Naive thymus-derived CD4-positive, alpha-beta T cell (primary cell): ENCODE results near the gene CHAC1. TPM values are rescaled to one million over a fixed set of nuclear protein-coding genes. Genes with fewer than 3 reads are reported as not detected.
A peak's percentile ranks its signal among the peaks of the same experiment; 100 is the strongest.

ENCODE experiments used
- ATAC-seq: fragments of 150-1000 bp; cut with Tn5 transposase; 2 replicates; pipeline ENCODE4 v1.10.0; 2021; ENCODE audit warnings: mild to moderate bottlenecking, moderate library complexity
- CTCF ChIA-PET: fragments of 350-600 bp; sonication (Branson Sonifier 250); formaldehyde crosslinking; loops from one replicate; lab custom pipeline; 2021; ENCODE audit warnings: antibody characterized with exemption; lab: Charles Lee
- POLR2A ChIA-PET: fragments of 350-600 bp; sonication (Branson Sonifier 250); formaldehyde crosslinking; loops from one replicate; lab custom pipeline; 2021; ENCODE audit warnings: antibody characterized with exemption, inconsistent platforms; lab: Charles Lee
- DNase-seq, 9 donors: peaks; one replicate each; pipeline versions ENCODE4 v3.0.0 to v3.0.0-alpha.2; 2020 to 2022; ENCODE audit warnings: mixed read lengths in 1 of 9
- H3K27ac ChIP-seq: one replicate; pipeline ENCODE4 v1.7.0; 2013; ENCODE audit warnings: mild to moderate bottlenecking, low read depth, low read length, moderate library complexity
- H3K27me3 ChIP-seq, 2 donors: one replicate each; pipeline ENCODE4 v1.7.0; 2013; ENCODE audit warnings: low read length in 2 of 2, mild to moderate bottlenecking in 2 of 2, moderate library complexity in 2 of 2; ENCODE audit not compliant: control insufficient read depth in 2 of 2, insufficient read depth in 2 of 2
- H3K36me3 ChIP-seq, 3 experiments: 1 replicate in 2 of 3; 2 replicates in 1 of 3; pipeline ENCODE4 v1.7.0; 2013; ENCODE audit warnings: low read length in 3 of 3, mild to moderate bottlenecking in 3 of 3, moderate library complexity in 1 of 3; ENCODE audit not compliant: insufficient read depth in 3 of 3, control insufficient read depth in 2 of 3
- H3K4me1 ChIP-seq, 2 donors: one replicate each; pipeline ENCODE4 v1.7.0; 2013; ENCODE audit warnings: low read length in 2 of 2, mild to moderate bottlenecking in 2 of 2, moderate library complexity in 1 of 2; ENCODE audit not compliant: control insufficient read depth in 2 of 2, insufficient read depth in 2 of 2
- H3K4me3 ChIP-seq: 2 replicates; pipeline ENCODE4 v1.7.0; 2013; ENCODE audit warnings: mild to moderate bottlenecking, low read length
- H3K9me3 ChIP-seq, 3 experiments: 1 replicate in 2 of 3; 2 replicates in 1 of 3; pipeline ENCODE4 v1.7.0; 2013; ENCODE audit warnings: low read length in 3 of 3; ENCODE audit not compliant: control insufficient read depth in 2 of 3
- H3K27ac Mint-ChIP-seq, 9 donors: one replicate each; pipeline ENCODE4 v1.8.0; 2020 to 2022; ENCODE audit warnings: mixed read lengths in 9 of 9, mild to moderate bottlenecking in 8 of 9, moderate library complexity in 5 of 9, inconsistent platforms in 2 of 9
- H3K27me3 Mint-ChIP-seq, 5 donors: one replicate each; pipeline ENCODE4 v1.8.0; 2021 to 2022; ENCODE audit warnings: mixed read lengths in 5 of 5, mild to moderate bottlenecking in 1 of 5
- H3K36me3 Mint-ChIP-seq, 5 donors: one replicate each; pipeline ENCODE4 v1.8.0; 2020 to 2022; ENCODE audit warnings: mixed read lengths in 5 of 5, mild to moderate bottlenecking in 3 of 5, inconsistent platforms in 1 of 5
- H3K4me1 Mint-ChIP-seq, 7 donors: one replicate each; pipeline ENCODE4 v1.8.0; 2020 to 2022; ENCODE audit warnings: mixed read lengths in 7 of 7, mild to moderate bottlenecking in 3 of 7, inconsistent platforms in 1 of 7
- H3K4me3 Mint-ChIP-seq, 10 donors: one replicate each; pipeline ENCODE4 v1.8.0; 2020 to 2022; ENCODE audit warnings: mild to moderate bottlenecking in 10 of 10, mixed read lengths in 10 of 10, moderate library complexity in 6 of 10, inconsistent platforms in 2 of 10
- H3K9me3 Mint-ChIP-seq, 11 donors: one replicate each; pipeline ENCODE4 v1.8.0; 2020 to 2022; ENCODE audit warnings: mixed read lengths in 11 of 11, mild to moderate bottlenecking in 4 of 11, inconsistent platforms in 1 of 11, moderate library complexity in 1 of 11
- intact Hi-C, 2 donors: fragments of 100-400 bp; cut with micrococcal nuclease; formaldehyde crosslinking; loops; one replicate each; pipeline ENCODE4 v1.15.1; 2023
- polyA plus RNA-seq, 2 donors: library from polyadenylated mRNA; unstranded; fragments of 300-500 nt; fragmentation: Illumina TruSeq; gene quantifications; one replicate each; pipeline ENCODE4 v1.2.3, GENCODE V29; 2021
- total RNA-seq, 6 experiments: library from RNA in 5 of 6; stranded (reverse) in 5 of 6; gene quantifications; 1 replicate in 5 of 6; 2 replicates in 1 of 6; pipeline ENCODE4 v1.2.3 and lab custom pipeline; 2021 to 2026

Gene CHAC1
- total and polyA plus RNA-seq, 7 experiments from 2014 or later, result 0.24 to 5.7 (median 0.86) TPM; not detected in 1

DNA sequence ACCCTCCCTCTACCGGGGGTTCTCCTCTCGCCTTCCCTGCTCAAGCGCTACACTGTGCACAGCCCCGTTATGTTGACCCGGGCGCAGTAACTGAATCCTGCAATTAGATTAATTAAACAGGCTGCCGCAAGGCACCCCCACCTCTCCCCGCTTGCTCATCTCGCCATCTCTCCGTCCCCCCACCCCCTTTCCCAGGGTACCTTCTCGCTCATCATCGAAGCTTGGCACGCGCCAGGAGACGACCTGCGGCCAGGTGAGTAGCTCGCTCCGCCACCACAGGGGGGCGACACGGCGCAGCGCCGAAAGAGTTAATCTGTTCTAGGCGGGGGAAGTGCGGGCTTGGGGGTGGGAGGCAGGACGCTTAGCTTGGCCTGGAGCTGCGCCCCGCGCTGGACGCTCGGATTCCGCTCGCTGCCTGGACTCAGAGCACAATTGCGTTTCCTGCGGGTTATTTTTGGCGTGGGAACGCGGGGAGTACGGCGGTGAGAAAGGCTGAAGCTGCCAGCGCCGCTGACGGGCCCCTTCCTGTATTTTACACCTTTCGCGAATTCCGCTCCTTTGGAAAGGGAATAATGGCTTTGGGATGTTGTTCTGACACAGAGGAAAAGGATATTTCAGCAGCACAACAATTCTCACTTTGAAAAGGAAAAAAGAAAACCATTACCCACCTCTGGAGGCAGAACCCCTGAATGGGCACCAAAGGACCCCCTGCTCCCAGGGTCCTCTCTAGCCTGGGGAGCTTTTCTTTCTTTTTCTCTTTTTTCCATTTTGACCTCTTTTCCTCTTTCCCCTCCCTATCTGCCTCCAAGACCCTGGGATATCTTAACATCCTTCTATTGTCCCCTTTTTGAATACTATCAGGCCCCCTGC lies 22.6 kb upstream of the CHAC1 start:
- DNase-seq, result peak in 4 of 9 donors; percentile 33 to 56 (median 40)
- peaks cover 46 to 65% (median 51%) of the 10 kb centered on the region in 5 donors for H3K27me3 Mint-ChIP-seq
- intact Hi-C loops, result loop anchor here in 1 of 2 donors (1.0 kb wide), 1 partner anchor 23 kb away; the partner anchor contains the start of gene CHAC1
- peak overlapping the region in 4 of 9 donors; percentile 28 to 78 (median 44) for H3K27ac Mint-ChIP-seq
- H3K36me3 Mint-ChIP-seq, result peaks cover 0 to 4% (median 0%) of the 10 kb centered on the region in 5 donors
- H3K27ac ChIP-seq, result no peak overlapping the region
- H3K9me3 Mint-ChIP-seq, result peaks cover 0 to 2% (median 0%) of the 10 kb centered on the region in 11 donors
- peak overlapping the region; percentile 68 to 96 (median 83) for H3K4me3 Mint-ChIP-seq
- no peaks in the 10 kb centered on the region for H3K36me3 ChIP-seq
- POLR2A ChIA-PET, result interaction anchor here (0.5 to 1.0 kb wide), 3 partner anchors 11 to 133 kb away, joined by 3 read pairs; no protein-coding TSS in a partner anchor
- peaks cover 19 to 52% of the 10 kb centered on the region in 2 donors for H3K4me1 ChIP-seq
- H3K4me1 Mint-ChIP-seq, result peaks cover 27 to 50% (median 45%) of the 10 kb centered on the region in 7 donors
- H3K9me3 ChIP-seq, result no peaks in the 10 kb centered on the region
- peaks cover 5 to 43% of the 10 kb centered on the region in 2 donors for H3K27me3 ChIP-seq
- H3K4me3 ChIP-seq, result peak overlapping the region; percentile 13
- ATAC-seq, result peak; percentile 48
- CTCF ChIA-PET, result interaction anchor here (0.6 to 5.2 kb wide), 3 partner anchors 11 to 360 kb away, joined by 3 to 31 read pairs (median 21); no protein-coding TSS in a partner anchor

DNA sequence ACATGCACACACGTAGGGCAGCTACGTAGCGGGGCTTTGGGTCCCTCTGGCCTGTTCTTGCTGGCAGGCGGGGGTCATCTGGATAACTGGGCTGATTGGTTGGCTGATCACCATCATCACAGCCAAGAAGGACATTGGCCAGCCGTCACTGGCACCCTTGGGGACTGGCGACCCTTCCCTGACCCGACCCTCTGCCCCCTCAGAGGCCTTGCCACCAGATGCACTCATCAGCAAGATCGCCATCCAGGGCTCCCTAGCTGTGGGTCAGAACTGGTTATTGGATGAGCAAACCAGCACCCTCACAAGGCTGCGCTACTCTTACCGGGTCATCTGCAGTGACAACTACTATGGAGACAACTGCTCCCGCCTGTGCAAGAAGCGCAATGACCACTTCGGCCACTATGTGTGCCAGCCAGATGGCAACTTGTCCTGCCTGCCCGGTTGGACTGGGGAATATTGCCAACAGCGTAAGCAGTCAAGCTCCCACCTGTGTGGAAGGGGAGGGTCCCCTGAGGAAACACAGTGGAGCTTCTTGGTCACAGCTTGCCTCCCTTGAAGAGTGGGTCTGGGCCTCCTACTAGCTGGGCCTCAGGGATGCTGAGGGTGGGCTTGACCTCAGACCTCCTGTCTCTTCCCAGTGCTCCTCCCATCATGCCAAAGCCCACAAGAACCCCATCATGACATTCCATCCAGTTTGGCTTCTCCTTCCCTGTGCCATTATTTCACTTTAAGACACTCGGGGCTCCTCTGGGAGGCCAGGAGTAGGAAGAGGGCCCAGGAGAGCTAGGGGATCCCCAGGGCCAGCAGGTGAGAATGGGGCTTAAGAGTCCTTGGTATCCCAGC lies 21.8 kb upstream of the CHAC1 start:
- intact Hi-C loops, result no loop called here
- Mint-ChIP-seq H3K36me3 (peaks cover 0 to 4% (median 0%) of the 10 kb centered on the region in 5 donors), H3K4me3 (peak overlapping the region in 9 of 10 donors; percentile 34 to 96 (median 78)), H3K4me1 (peaks cover 25 to 46% (median 42%) of the 10 kb centered on the region in 7 donors), H3K27me3 (peaks cover 43 to 59% (median 48%) of the 10 kb centered on the region in 5 donors), H3K9me3 (peaks cover 0 to 2% (median 0%) of the 10 kb centered on the region in 11 donors), H3K27ac (peak overlapping the region in 2 of 9 donors; percentile 28 to 78)
- Histone ChIP-seq H3K4me1 (peaks cover 19 to 44% of the 10 kb centered on the region in 2 donors), H3K9me3 (no peaks in the 10 kb centered on the region), H3K27ac (no peak overlapping the region), H3K36me3 (no peaks in the 10 kb centered on the region), H3K27me3 (peaks cover 5 to 41% of the 10 kb centered on the region in 2 donors), H3K4me3 (no peak overlapping the region)
- no peak for ATAC-seq
- DNase-seq, result no peak
- POLR2A ChIA-PET, result interaction anchor here (0.5 to 1.0 kb wide), 3 partner anchors 10 to 132 kb away, joined by 3 to 4 read pairs (median 3); no protein-coding TSS in a partner anchor
- CTCF ChIA-PET, result interaction anchor here (3.5 to 5.2 kb wide), 2 partner anchors 10 to 25 kb away, joined by 21 to 31 read pairs; no protein-coding TSS in a partner anchor

DNA sequence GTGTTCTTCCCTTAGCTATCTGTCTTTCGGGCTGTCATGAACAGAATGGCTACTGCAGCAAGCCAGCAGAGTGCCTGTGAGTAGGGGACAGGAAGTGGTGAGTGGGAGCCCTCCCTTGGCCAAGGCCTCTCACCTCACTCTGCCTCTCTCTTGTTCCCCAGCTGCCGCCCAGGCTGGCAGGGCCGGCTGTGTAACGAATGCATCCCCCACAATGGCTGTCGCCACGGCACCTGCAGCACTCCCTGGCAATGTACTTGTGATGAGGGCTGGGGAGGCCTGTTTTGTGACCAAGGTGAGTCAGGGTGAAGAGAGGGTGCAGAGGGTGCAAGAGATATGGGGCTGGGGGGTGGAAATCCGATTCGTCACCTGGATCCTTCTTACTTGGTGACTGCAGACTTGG lies 21.1 kb upstream of the CHAC1 start:
- H3K36me3 ChIP-seq, result no peaks in the 10 kb centered on the region
- H3K27ac Mint-ChIP-seq, result no peak overlapping the region
- no peak overlapping the region for H3K27ac ChIP-seq
- H3K4me1 ChIP-seq, result peaks cover 15 to 38% of the 10 kb centered on the region in 2 donors
- no peak for DNase-seq
- peaks cover 37 to 52% (median 42%) of the 10 kb centered on the region in 5 donors for H3K27me3 Mint-ChIP-seq
- intact Hi-C loops, result no loop called here
- H3K36me3 Mint-ChIP-seq, result peaks cover 0 to 4% (median 0%) of the 10 kb centered on the region in 5 donors
- peaks cover 0 to 2% (median 0%) of the 10 kb centered on the region in 11 donors for H3K9me3 Mint-ChIP-seq
- no peaks in the 10 kb centered on the region for H3K9me3 ChIP-seq
- ChIA-PET CTCF (interaction anchor here (3.5 to 5.2 kb wide), 2 partner anchors 9 to 26 kb away, joined by 21 to 31 read pairs; no protein-coding TSS in a partner anchor), POLR2A (interaction anchor here (0.9 to 1.3 kb wide), 2 partner anchors 9 to 10 kb away, joined by 4 read pairs; no protein-coding TSS in a partner anchor)
- peaks cover 19 to 40% (median 35%) of the 10 kb centered on the region in 7 donors for H3K4me1 Mint-ChIP-seq
- peaks cover 5 to 35% of the 10 kb centered on the region in 2 donors for H3K27me3 ChIP-seq
- ATAC-seq, result no peak
- H3K4me3 ChIP-seq, result no peak overlapping the region
- H3K4me3 Mint-ChIP-seq, result peak overlapping the region in 4 of 10 donors; percentile 17 to 85 (median 49)

DNA sequence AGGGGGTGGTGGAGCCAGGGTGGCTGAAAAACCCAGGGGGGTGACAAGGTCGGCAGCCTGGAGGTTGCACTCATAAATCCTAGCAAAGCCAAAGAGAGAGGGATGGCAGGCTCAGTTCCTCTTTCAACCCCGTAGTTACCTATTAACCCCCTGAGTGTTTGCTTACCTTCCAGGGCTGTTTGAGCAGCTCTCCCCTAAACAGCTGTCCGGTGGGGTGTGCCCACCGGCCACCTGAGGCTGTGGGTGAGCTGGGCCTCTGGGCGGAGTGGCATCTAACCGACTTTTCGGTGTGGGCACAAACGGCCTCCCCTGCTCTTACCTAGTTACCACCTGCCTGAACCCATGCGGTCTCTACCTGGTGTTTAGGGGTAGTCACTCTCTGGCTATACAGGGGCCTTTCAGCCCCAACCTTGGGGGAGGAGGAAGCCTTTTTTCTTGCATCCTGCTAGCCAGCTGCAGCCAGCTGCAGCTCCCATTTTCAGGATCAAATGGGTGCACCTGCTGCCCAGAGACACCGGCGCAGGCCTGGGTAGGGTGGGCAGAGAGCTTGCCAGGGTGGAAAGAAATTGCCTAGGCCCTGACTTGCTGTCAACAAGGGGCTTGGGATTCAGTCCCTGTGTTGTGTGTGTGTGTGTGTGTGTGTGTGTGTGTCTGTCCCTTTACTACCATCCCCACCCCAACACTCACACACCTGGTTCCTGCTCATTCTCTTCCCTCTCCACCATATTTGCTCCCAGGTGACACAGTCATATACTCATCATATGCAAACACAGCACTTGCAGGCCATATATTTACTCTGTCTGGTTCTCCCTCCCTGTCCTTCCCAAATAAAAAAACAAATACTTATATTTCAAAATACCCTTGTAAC lies 20.4 kb upstream of the CHAC1 start:
- peaks cover 13 to 30% of the 10 kb centered on the region in 2 donors for H3K4me1 ChIP-seq
- no peaks in the 10 kb centered on the region for H3K36me3 ChIP-seq
- no peak for ATAC-seq
- peaks cover 5 to 32% of the 10 kb centered on the region in 2 donors for H3K27me3 ChIP-seq
- intact Hi-C loops, result no loop called here
- Mint-ChIP-seq H3K27ac (no peak overlapping the region), H3K36me3 (peaks cover 0 to 4% (median 0%) of the 10 kb centered on the region in 5 donors), H3K4me1 (peaks cover 16 to 37% (median 33%) of the 10 kb centered on the region in 7 donors), H3K9me3 (peaks cover 0 to 2% (median 0%) of the 10 kb centered on the region in 11 donors), H3K4me3 (no peak overlapping the region), H3K27me3 (peaks cover 35 to 48% (median 39%) of the 10 kb centered on the region in 5 donors)
- POLR2A ChIA-PET, result interaction anchor here (0.7 to 1.3 kb wide), 2 partner anchors 9 to 178 kb away, joined by 3 to 4 read pairs; no protein-coding TSS in a partner anchor
- no peak overlapping the region for H3K27ac ChIP-seq
- CTCF ChIA-PET, result interaction anchor here (5.2 kb wide), 1 partner anchor 27 kb away, joined by 31 read pairs; no protein-coding TSS in a partner anchor
- no peaks in the 10 kb centered on the region for H3K9me3 ChIP-seq
- H3K4me3 ChIP-seq, result no peak overlapping the region
- DNase-seq, result no peak

DNA sequence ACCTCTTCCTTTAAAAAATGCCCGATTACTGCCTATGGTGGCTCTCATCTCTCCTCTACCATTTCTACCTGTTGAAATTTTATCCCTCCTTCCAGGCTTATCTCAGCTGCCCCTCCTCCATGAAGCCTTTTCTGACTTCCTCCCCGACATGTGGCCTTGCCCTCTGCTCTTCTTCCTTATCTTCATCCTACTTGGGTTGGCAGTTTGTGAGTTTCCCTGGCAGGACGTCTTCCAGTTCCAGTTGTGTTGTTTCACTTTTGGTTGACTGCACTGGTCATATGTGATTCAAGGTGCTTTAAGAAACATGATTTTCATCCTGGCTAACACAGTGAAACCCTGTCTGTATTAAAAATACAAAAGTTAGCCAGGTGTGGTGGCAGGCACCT lies 19.8 kb upstream of the CHAC1 start:
- H3K9me3 ChIP-seq, result no peaks in the 10 kb centered on the region
- H3K27ac ChIP-seq, result no peak overlapping the region
- no peak for DNase-seq
- peaks cover 5 to 26% of the 10 kb centered on the region in 2 donors for H3K27me3 ChIP-seq
- Mint-ChIP-seq H3K4me3 (peak overlapping the region in 2 of 10 donors; percentile 2 to 20), H3K27ac (peak overlapping the region in 1 of 9 donors; percentile 83), H3K27me3 (peaks cover 34 to 44% (median 39%) of the 10 kb centered on the region in 5 donors), H3K9me3 (peaks cover 0 to 2% (median 0%) of the 10 kb centered on the region in 11 donors), H3K36me3 (peaks cover 0 to 4% (median 0%) of the 10 kb centered on the region in 5 donors), H3K4me1 (peaks cover 16 to 40% (median 35%) of the 10 kb centered on the region in 7 donors)
- no peak for ATAC-seq
- CTCF ChIA-PET, result no interaction called here
- no peaks in the 10 kb centered on the region for H3K36me3 ChIP-seq
- POLR2A ChIA-PET, result interaction anchor here (1.3 kb wide), 1 partner anchor 9 kb away, joined by 4 read pairs; no protein-coding TSS in a partner anchor
- H3K4me3 ChIP-seq, result no peak overlapping the region
- intact Hi-C loops, result no loop called here
- peaks cover 10 to 26% of the 10 kb centered on the region in 2 donors for H3K4me1 ChIP-seq
